SK-N-SH treated with all-trans-retinoic acid at 6 μM for 48 hours (cell line): Measurements from ENCODE around the gene ABCC1.

ENCODE experiments used
- ATAC-seq: fragments of 200-7000 bp; cut with Tn5 transposase; 3 replicates; pipeline ENCODE4 v1.9.1; 2020; ENCODE audit warnings: mild to moderate bottlenecking, moderate library complexity
- ARNTL ChIP-seq: fragments of 450-650 bp; formaldehyde crosslinking; IDR thresholded peaks from 2 replicates; pipeline ENCODE4 v1.5.0; 2020; ENCODE audit warnings: low read depth, mild to moderate bottlenecking, moderate library complexity, borderline replicate concordance
- CREB5 ChIP-seq: fragments of 250-450 bp; sonication (Bioruptor Pico); IDR thresholded peaks from 2 replicates; pipeline ENCODE4 v1.5.1; 2020; ENCODE audit warnings: low read depth, mild to moderate bottlenecking, moderate library complexity
- CSDC2 ChIP-seq: fragments of 250-450 bp; sonication (Bioruptor Pico); IDR thresholded peaks from 2 replicates; pipeline ENCODE4 v1.5.0; 2020; ENCODE audit warnings: mild to moderate bottlenecking, moderate library complexity
- CSRNP3 ChIP-seq: fragments of 250-450 bp; sonication (Bioruptor Pico); IDR thresholded peaks from 2 replicates; pipeline ENCODE4 v1.5.1; 2021; ENCODE audit warnings: mild to moderate bottlenecking, moderate library complexity
- ESRRG ChIP-seq: fragments of 250-450 bp; sonication (Bioruptor Pico); IDR thresholded peaks from 2 replicates; pipeline ENCODE4 v1.6.1; 2021; ENCODE audit warnings: mild to moderate bottlenecking
- GLIS3 ChIP-seq: fragments of 250-450 bp; sonication (Bioruptor Pico); IDR thresholded peaks from 2 replicates; pipeline ENCODE4 v1.5.0; 2020; ENCODE audit warnings: mild to moderate bottlenecking, moderate library complexity
- ISL1 ChIP-seq: fragments of 250-450 bp; sonication (Bioruptor Pico); IDR thresholded peaks from 2 replicates; pipeline ENCODE4 v2.1.2; 2022; ENCODE audit warnings: mild to moderate bottlenecking, moderate library complexity
- OSR1 ChIP-seq: fragments of 250-450 bp; sonication (Bioruptor Pico); IDR thresholded peaks from 2 replicates; pipeline ENCODE4 v1.8.0; 2022; ENCODE audit warnings: moderate library complexity, mild to moderate bottlenecking, inconsistent platforms
- PATZ1 ChIP-seq: fragments of 250-450 bp; sonication (Bioruptor Pico); IDR thresholded peaks from 2 replicates; pipeline ENCODE4 v1.8.0; 2020; ENCODE audit warnings: mild to moderate bottlenecking, moderate library complexity, borderline replicate concordance
- POU6F1 ChIP-seq: fragments of 250-450 bp; sonication (Bioruptor Pico); IDR thresholded peaks from 2 replicates; pipeline ENCODE4 v1.8.0; 2021; ENCODE audit warnings: low read depth, mild to moderate bottlenecking, moderate library complexity, borderline replicate concordance
- PPARA ChIP-seq: fragments of 250-450 bp; sonication (Bioruptor Pico); IDR thresholded peaks from 2 replicates; pipeline ENCODE4 v1.5.0; 2020; ENCODE audit warnings: mild to moderate bottlenecking, borderline replicate concordance
- RARB ChIP-seq: fragments of 250-450 bp; sonication (Bioruptor Pico); IDR thresholded peaks from 2 replicates; pipeline ENCODE4 v1.8.0; 2021; ENCODE audit warnings: mild to moderate bottlenecking, moderate library complexity
- SNAI2 ChIP-seq: fragments of 250-450 bp; sonication (Bioruptor Pico); IDR thresholded peaks from 2 replicates; pipeline ENCODE4 v1.5.0; 2020; ENCODE audit warnings: mild to moderate bottlenecking, moderate library complexity
- TCF4 ChIP-seq: fragments of 250-450 bp; sonication (Bioruptor Pico); IDR thresholded peaks from 2 replicates; pipeline ENCODE4 v1.8.0; 2021; ENCODE audit warnings: mild to moderate bottlenecking, moderate library complexity, borderline replicate concordance
- TOX ChIP-seq: fragments of 250-450 bp; sonication (Bioruptor Pico); IDR thresholded peaks from 2 replicates; pipeline ENCODE4 v1.8.0; 2021; ENCODE audit warnings: mild to moderate bottlenecking, moderate library complexity, borderline replicate concordance
- TSHZ2 ChIP-seq: fragments of 250-450 bp; sonication (Bioruptor Pico); IDR thresholded peaks from 2 replicates; pipeline ENCODE4 v1.5.0; 2020; ENCODE audit warnings: mild to moderate bottlenecking, moderate library complexity
- ZC3H10 ChIP-seq: fragments of 250-450 bp; sonication (Bioruptor Pico); IDR thresholded peaks from 2 replicates; pipeline ENCODE4 v1.5.1; 2021; ENCODE audit warnings: mild to moderate bottlenecking, moderate library complexity
- ZFP3 ChIP-seq: fragments of 250-450 bp; sonication (Bioruptor Pico); IDR thresholded peaks from 2 replicates; pipeline ENCODE4 v1.5.0; 2020; ENCODE audit warnings: mild to moderate bottlenecking, moderate library complexity
- ZFP30 ChIP-seq: fragments of 450-650 bp; formaldehyde crosslinking; IDR thresholded peaks from 2 replicates; pipeline ENCODE4 v1.5.0; 2022; ENCODE audit warnings: mild to moderate bottlenecking, moderate library complexity
- ZNF565 ChIP-seq: fragments of 450-650 bp; formaldehyde crosslinking; conservative IDR thresholded peaks from 2 replicates; pipeline ENCODE4 v1.5.0; 2020; ENCODE audit warnings: low read depth, mild to moderate bottlenecking, moderate library complexity
- ZNF70 ChIP-seq: fragments of 450-650 bp; formaldehyde crosslinking; IDR thresholded peaks from 2 replicates; pipeline ENCODE4 v1.5.0; 2020; ENCODE audit warnings: mild to moderate bottlenecking, moderate library complexity

Gene ABCC1

DNA sequence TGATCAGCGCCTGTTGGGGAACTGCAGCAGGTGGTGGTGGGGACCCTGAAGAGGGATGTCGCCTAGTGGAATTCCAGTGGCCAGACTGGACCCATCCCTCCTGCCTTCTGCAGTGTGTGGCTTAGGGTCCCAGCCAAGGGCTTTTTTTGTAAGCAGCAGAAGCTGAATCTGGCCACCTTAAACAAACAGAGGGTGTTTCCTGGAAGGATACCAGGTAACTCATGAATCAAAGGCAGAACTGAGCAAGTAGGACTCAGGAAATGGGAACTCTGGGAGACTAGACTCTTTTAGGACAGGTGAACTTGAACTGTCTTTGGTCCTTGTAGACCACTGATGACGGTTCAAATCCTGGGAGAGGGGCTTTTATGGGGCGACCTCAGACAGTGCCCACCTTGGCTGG lies 149.9 kb downstream of the ABCC1 start:
- TF ChIP-seq SNAI2 (CRISPR knock-in tag), result no peak
- TF ChIP-seq CREB5 (CRISPR knock-in tag), result no peak
- TF ChIP-seq TCF4 (CRISPR knock-in tag), result no peak
- no peak for TF ChIP-seq ZFP30 (CRISPR knock-in tag)
- TF ChIP-seq ZFP3 (CRISPR knock-in tag), result no peak
- TF ChIP-seq ZC3H10, result no peak
- no peak for TF ChIP-seq ZNF565 (CRISPR knock-in tag)
- TF ChIP-seq TOX (CRISPR knock-in tag), result no peak
- TF ChIP-seq ISL1 (CRISPR knock-in tag), result no peak
- ATAC-seq, result no peak

DNA sequence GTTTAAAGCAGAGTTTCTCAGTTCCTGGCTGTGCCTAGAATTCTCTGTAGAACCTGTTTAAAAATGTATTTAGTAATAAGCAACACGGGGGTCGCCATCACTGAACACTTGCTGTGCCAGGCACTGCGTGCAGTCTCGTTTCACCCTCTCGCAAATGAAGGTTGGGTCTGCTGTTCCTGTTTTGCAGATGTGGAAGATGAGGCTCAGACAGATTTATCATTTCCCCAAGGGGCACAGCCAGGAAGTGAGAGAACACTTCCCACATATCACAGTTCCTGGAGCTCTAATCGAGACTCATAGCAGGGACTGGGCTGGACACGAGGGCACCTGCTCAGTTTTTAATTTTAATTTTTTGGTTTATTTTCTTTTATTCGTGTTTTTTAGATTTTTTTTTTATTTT lies 151.2 kb downstream of the ABCC1 start:
- ATAC-seq, result no peak

DNA sequence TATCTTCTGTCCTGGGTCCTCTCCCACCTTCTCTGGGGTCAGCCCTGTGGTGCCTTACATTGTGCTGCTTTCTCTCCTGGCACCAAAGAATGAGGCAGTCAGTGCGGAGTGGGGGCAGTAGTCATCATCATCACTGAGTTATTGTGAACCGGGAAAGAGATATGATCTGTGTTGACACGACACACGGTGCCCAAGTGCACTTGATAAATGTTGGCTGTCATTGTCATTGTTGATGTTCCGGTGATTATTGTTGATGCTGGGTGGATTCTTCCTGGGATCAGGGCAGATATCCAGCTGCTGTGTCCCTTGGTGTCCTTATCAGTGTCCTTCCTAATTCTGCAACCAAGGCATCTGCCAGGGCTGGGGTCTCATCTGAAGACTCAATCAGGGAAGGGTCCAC lies 152.2 kb downstream of the ABCC1 start:
- ATAC-seq, result no peak
- TF ChIP-seq CSDC2 (CRISPR knock-in tag), result no peak
- TF ChIP-seq ZNF70 (CRISPR knock-in tag), result no peak
- no peak for TF ChIP-seq GLIS3 (CRISPR knock-in tag)
- no peak for TF ChIP-seq CREB5 (CRISPR knock-in tag)
- TF ChIP-seq CSRNP3, result no peak
- no peak for TF ChIP-seq ZC3H10
- no peak for TF ChIP-seq TSHZ2
- no peak for TF ChIP-seq ZNF565 (CRISPR knock-in tag)
- TF ChIP-seq ZFP3 (CRISPR knock-in tag), result no peak
- no peak for TF ChIP-seq ZFP30 (CRISPR knock-in tag)
- TF ChIP-seq RARB (CRISPR knock-in tag), result no peak
- no peak for TF ChIP-seq ISL1 (CRISPR knock-in tag)
- TF ChIP-seq POU6F1 (CRISPR knock-in tag), result no peak
- no peak for TF ChIP-seq PPARA

More for the DNA sequence above, 151.2 kb downstream of the ABCC1 start:
- no peak for TF ChIP-seq PATZ1 (CRISPR knock-in tag)
- TF ChIP-seq ARNTL (CRISPR knock-in tag), result no peak
- TF ChIP-seq ESRRG (CRISPR knock-in tag), result no peak
- TF ChIP-seq POU6F1 (CRISPR knock-in tag), result no peak
- TF ChIP-seq OSR1 (CRISPR knock-in tag), result no peak
- no peak for TF ChIP-seq TOX (CRISPR knock-in tag)
- TF ChIP-seq RARB (CRISPR knock-in tag), result no peak
- no peak for TF ChIP-seq CSDC2 (CRISPR knock-in tag)
- TF ChIP-seq PPARA, result no peak
- no peak for TF ChIP-seq GLIS3 (CRISPR knock-in tag)
